ENCODE measurements around the gene TAOK2.

DNA sequence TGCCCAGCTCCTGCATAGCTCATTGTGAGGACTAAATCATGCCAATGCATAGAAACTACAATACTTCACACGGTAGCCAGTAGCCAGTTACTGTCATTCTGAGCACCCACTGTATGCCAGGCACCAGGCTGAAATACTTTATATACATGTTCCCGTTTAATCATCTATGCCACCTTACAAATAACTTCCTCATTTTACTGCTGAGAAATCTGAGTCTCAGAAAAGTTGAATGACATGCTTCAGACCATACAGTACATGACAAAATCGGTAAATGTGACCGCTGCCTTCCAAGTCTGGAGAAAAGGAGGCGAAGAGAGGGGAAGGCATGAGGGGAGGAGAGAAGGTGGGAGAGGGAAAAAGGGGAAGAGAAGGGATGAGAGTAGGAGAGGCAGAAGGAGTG is 66.6 kb downstream of the TAOK2 start:
- no peak for TF ChIP-seq EZH2 (IDR thresholded peaks at IDR 0.05; ENCODE audit: borderline replicate concordance)
- TF ChIP-seq, protein P1, sequence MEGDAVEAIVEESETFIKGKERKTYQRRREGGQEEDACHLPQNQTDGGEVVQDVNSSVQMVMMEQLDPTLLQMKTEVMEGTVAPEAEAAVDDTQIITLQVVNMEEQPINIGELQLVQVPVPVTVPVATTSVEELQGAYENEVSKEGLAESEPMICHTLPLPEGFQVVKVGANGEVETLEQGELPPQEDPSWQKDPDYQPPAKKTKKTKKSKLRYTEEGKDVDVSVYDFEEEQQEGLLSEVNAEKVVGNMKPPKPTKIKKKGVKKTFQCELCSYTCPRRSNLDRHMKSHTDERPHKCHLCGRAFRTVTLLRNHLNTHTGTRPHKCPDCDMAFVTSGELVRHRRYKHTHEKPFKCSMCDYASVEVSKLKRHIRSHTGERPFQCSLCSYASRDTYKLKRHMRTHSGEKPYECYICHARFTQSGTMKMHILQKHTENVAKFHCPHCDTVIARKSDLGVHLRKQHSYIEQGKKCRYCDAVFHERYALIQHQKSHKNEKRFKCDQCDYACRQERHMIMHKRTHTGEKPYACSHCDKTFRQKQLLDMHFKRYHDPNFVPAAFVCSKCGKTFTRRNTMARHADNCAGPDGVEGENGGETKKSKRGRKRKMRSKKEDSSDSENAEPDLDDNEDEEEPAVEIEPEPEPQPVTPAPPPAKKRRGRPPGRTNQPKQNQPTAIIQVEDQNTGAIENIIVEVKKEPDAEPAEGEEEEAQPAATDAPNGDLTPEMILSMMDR (IDR thresholded peaks at IDR 0.05; ENCODE audit: poor library complexity), result no peak
- TF ChIP-seq EZH2phosphoT487 (IDR thresholded peaks at IDR 0.05; ENCODE audit: low read depth, severe bottlenecking, unreplicated experiment), result no peak
